DOHH2 (cell line): ENCODE data around the gene EPHA3.

Experiments
- CTCF ChIP-seq: fragments of 200-600 bp; sonication (generic); IDR thresholded peaks from one replicate; pipeline ENCODE4 v1.5.1; 2014; ENCODE audit warnings: antibody characterized with exemption, mild to moderate bottlenecking, low read depth, low read length; ENCODE audit not compliant: poor library complexity, severe bottlenecking
- EZH2phosphoT487 ChIP-seq: fragments of 200-600 bp; sonication (generic); IDR thresholded peaks from 2 replicates; pipeline ENCODE4 v1.6.1; 2017; ENCODE audit warnings: borderline replicate concordance, mild to moderate bottlenecking, antibody characterized with exemption, low read length, moderate library complexity, mixed read lengths

GRCh38 chr3:89238846-89239245, 131.4 kb downstream of the EPHA3 start:
- TF ChIP-seq CTCF (no peak), EZH2phosphoT487 (no peak)
